ENCODE results near the gene ARL2. TPM values are rescaled to one million over a fixed set of nuclear protein-coding genes. Genes with fewer than 3 reads are reported as not detected.
A peak's percentile ranks its signal among the peaks of the same experiment; 100 is the strongest.
"Not testable (repeated sequence)": the region's sequence is repeated elsewhere in the genome, so short reads cannot be mapped to it uniquely, and the experiment has no call there.

ARL2 gene
- 14.2 TPM for total RNA-seq

- Histone ChIP-seq H3K9me3 (ENCODE audit: low read depth, low read length) (no peaks in the 10 kb centered on the region), H3K4me3 (ENCODE audit: low read length) (peak within 1 kb of the TSS; percentile 64), H3K4me1 (ENCODE audit: insufficient read depth, low read length) (peaks cover 28% of the 10 kb centered on the region), H3K27me3 (ENCODE audit: insufficient read depth, low read length) (no peaks in the 10 kb centered on the region)
Measured at GRCh38 chr11:65013888-65014725, at the start of gene ARL2. ARL2 (plus strand) TSS chr11:65014160; CDS start chr11:65014208, 48 bp downstream.

- no peak overlapping the region for H3K4me3 ChIP-seq (ENCODE audit: low read length)
- no peaks in the 10 kb centered on the region for H3K9me3 ChIP-seq (ENCODE audit: low read depth, low read length)
- H3K27me3 ChIP-seq (ENCODE audit: insufficient read depth, low read length), result peaks cover 4% of the 10 kb centered on the region
- peaks cover 18% of the 10 kb centered on the region for H3K4me1 ChIP-seq (ENCODE audit: insufficient read depth, low read length)
Measured at GRCh38 chr11:64967375-64967774, 46.6 kb upstream of the ARL2 start.

GRCh38 chr11:64969209-64969608, 44.8 kb upstream of the ARL2 start:
- Histone ChIP-seq H3K27me3 (ENCODE audit: insufficient read depth, low read length) (peaks cover 4% of the 10 kb centered on the region), H3K4me1 (ENCODE audit: insufficient read depth, low read length) (peaks cover 16% of the 10 kb centered on the region), H3K4me3 (ENCODE audit: low read length) (no peak overlapping the region), H3K9me3 (ENCODE audit: low read depth, low read length) (no peaks in the 10 kb centered on the region)

GRCh38 chr11:64970731-64971151, 43.2 kb upstream of the ARL2 start:
- H3K4me3 ChIP-seq (ENCODE audit: low read length), result no peak overlapping the region
- H3K9me3 ChIP-seq (ENCODE audit: low read depth, low read length), result no peaks in the 10 kb centered on the region
- peaks cover 4% of the 10 kb centered on the region for H3K27me3 ChIP-seq (ENCODE audit: insufficient read depth, low read length)
- H3K4me1 ChIP-seq (ENCODE audit: insufficient read depth, low read length), result peaks cover 10% of the 10 kb centered on the region

GRCh38 chr11:64971421-64972233, 42.3 kb upstream of the ARL2 start, which contains the start of gene MAJIN:
MAJIN (minus strand) TSS chr11:64972108; CDS start chr11:64959405, 12,703 bp downstream.
- Histone ChIP-seq H3K4me3 (ENCODE audit: low read length) (no peak within 1 kb of the TSS), H3K9me3 (ENCODE audit: low read depth, low read length) (no peaks in the 10 kb centered on the region), H3K27me3 (ENCODE audit: insufficient read depth, low read length) (peaks cover 4% of the 10 kb centered on the region), H3K4me1 (ENCODE audit: insufficient read depth, low read length) (peaks cover 10% of the 10 kb centered on the region)

- no peak overlapping the region for H3K4me3 ChIP-seq (ENCODE audit: low read length)
- H3K27me3 ChIP-seq (ENCODE audit: insufficient read depth, low read length), result peaks cover 4% of the 10 kb centered on the region
- H3K9me3 ChIP-seq (ENCODE audit: low read depth, low read length), result no peaks in the 10 kb centered on the region
- peaks cover 10% of the 10 kb centered on the region for H3K4me1 ChIP-seq (ENCODE audit: insufficient read depth, low read length)
Measured at GRCh38 chr11:64974124-64974523, 39.8 kb upstream of the ARL2 start.

- Histone ChIP-seq H3K9me3 (ENCODE audit: low read depth, low read length) (no peaks in the 10 kb centered on the region), H3K4me3 (ENCODE audit: low read length) (no peak overlapping the region), H3K27me3 (ENCODE audit: insufficient read depth, low read length) (peaks cover 4% of the 10 kb centered on the region), H3K4me1 (ENCODE audit: insufficient read depth, low read length) (peaks cover 7% of the 10 kb centered on the region)
Measured at GRCh38 chr11:64976651-64977050, 37.3 kb upstream of the ARL2 start.

GRCh38 chr11:64983339-64983738, 30.6 kb upstream of the ARL2 start:
- H3K4me1 ChIP-seq (ENCODE audit: insufficient read depth, low read length), result peaks cover 17% of the 10 kb centered on the region
- H3K9me3 ChIP-seq (ENCODE audit: low read depth, low read length); H3K4me3 ChIP-seq (ENCODE audit: low read length); H3K27me3 ChIP-seq (ENCODE audit: insufficient read depth, low read length): not testable (repeated sequence)

- no peak overlapping the region for H3K4me3 ChIP-seq (ENCODE audit: low read length)
- H3K27me3 ChIP-seq (ENCODE audit: insufficient read depth, low read length), result no peaks in the 10 kb centered on the region
- no peaks in the 10 kb centered on the region for H3K9me3 ChIP-seq (ENCODE audit: low read depth, low read length)
- peaks cover 52% of the 10 kb centered on the region for H3K4me1 ChIP-seq (ENCODE audit: insufficient read depth, low read length)
Measured at GRCh38 chr11:64987998-64988854, 25.7 kb upstream of the ARL2 start.

GRCh38 chr11:64989416-64989815, 24.5 kb upstream of the ARL2 start:
- no peaks in the 10 kb centered on the region for H3K9me3 ChIP-seq (ENCODE audit: low read depth, low read length)
- no peaks in the 10 kb centered on the region for H3K27me3 ChIP-seq (ENCODE audit: insufficient read depth, low read length)
- peaks cover 48% of the 10 kb centered on the region for H3K4me1 ChIP-seq (ENCODE audit: insufficient read depth, low read length)
- no peak overlapping the region for H3K4me3 ChIP-seq (ENCODE audit: low read length)

GRCh38 chr11:64990222-64990923, 23.6 kb upstream of the ARL2 start:
- Histone ChIP-seq H3K9me3 (ENCODE audit: low read depth, low read length) (no peaks in the 10 kb centered on the region), H3K4me1 (ENCODE audit: insufficient read depth, low read length) (peaks cover 44% of the 10 kb centered on the region), H3K27me3 (ENCODE audit: insufficient read depth, low read length) (no peaks in the 10 kb centered on the region), H3K4me3 (ENCODE audit: low read length) (no peak overlapping the region)

- no peaks in the 10 kb centered on the region for H3K27me3 ChIP-seq (ENCODE audit: insufficient read depth, low read length)
- no peaks in the 10 kb centered on the region for H3K9me3 ChIP-seq (ENCODE audit: low read depth, low read length)
- H3K4me1 ChIP-seq (ENCODE audit: insufficient read depth, low read length), result peaks cover 41% of the 10 kb centered on the region
- no peak overlapping the region for H3K4me3 ChIP-seq (ENCODE audit: low read length)
Measured at GRCh38 chr11:64994318-64994717, 19.6 kb upstream of the ARL2 start.

GRCh38 chr11:64996327-64996709, 17.6 kb upstream of the ARL2 start:
- Histone ChIP-seq H3K27me3 (ENCODE audit: insufficient read depth, low read length) (no peaks in the 10 kb centered on the region), H3K4me3 (ENCODE audit: low read length) (peak overlapping the region; percentile 43), H3K9me3 (ENCODE audit: low read depth, low read length) (no peaks in the 10 kb centered on the region), H3K4me1 (ENCODE audit: insufficient read depth, low read length) (peaks cover 21% of the 10 kb centered on the region)

- Histone ChIP-seq H3K4me1 (ENCODE audit: insufficient read depth, low read length) (peaks cover 17% of the 10 kb centered on the region), H3K4me3 (ENCODE audit: low read length) (peak within 1 kb of the TSS; percentile 43), H3K27me3 (ENCODE audit: insufficient read depth, low read length) (no peaks in the 10 kb centered on the region), H3K9me3 (ENCODE audit: low read depth, low read length) (no peaks in the 10 kb centered on the region)
Measured at GRCh38 chr11:64996710-64997380, 17.1 kb upstream of the ARL2 start, which contains the start of gene BATF2. BATF2 (minus strand) TSS chr11:64996971; CDS start chr11:64996914, 57 bp downstream.
